Activated CD8-positive, alpha-beta memory T cell treated with anti-CD3 and anti-CD28 coated beads for 1 hour (primary cell): ENCODE measurements around the gene FUT9.
"Not testable (repeated sequence)": the region's sequence is repeated elsewhere in the genome, so short reads cannot be mapped to it uniquely, and the experiment has no call there.

ENCODE experiments used
- DNase-seq, 2 donors: peaks; one replicate each; pipeline ENCODE4 v3.0.0-alpha.2; 2020; ENCODE audit warnings: low read depth in 1 of 2; ENCODE audit errors: extremely low read depth in 1 of 2

Gene FUT9

DNA sequence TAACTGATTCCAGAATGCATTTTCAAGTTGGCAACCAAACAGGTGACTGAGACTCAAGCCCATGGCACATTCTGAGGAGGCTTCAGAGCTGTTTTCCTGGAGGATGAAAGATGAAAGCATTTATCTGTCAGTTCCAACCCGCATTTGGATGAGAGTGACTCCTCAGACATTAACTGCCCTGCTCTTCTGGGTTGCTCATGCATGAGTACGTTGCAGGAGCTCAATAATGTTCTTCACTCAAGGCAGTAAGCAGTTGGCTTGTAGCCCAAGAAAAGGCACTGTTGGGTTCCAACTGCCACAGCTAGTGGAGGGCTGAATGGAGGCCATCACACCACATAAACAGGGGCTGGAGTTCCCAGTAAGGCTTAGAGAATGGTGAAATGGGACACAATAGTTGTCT, 155.3 kb downstream of the FUT9 start:
- no peak for DNase-seq

DNA sequence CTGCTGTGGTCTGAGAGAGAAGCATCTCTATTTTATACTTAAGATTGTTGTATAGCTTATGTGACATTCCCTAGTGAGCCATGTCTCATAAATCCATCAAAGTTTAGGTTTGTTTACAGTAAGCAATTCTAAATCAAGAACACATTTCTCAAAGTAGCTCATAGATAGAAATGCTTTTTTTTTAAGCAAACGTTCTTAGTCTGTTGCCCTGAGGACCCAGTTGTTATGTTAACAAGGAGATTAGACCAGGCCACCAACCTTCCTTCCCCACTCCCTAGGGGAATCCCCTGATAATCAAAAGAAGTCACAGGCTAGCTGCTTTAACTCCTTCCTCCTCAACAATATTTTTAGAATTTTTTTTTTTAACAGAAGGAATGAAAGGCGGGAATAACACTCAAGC, 169.0 kb downstream of the FUT9 start:
- no peak for DNase-seq

DNA sequence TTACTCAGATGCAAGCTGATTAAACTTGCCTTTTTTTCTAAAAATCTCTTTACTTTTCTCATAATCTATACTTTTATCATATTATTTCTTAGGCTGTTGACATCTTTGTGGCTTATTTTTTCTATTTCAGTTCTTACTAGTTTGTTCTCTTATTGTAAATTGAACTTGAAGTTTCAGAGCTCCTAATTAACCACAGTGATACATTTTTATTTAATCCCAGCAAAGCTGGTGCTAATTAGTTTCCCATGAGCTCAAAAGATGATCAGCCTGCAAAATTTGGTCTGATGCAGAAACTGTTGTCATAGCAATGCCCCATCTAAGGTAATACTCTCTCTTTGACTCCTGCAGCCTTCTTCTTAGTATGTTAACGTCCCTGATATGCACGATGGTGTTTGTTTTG, 170.3 kb downstream of the FUT9 start:
- DNase-seq: no peak

DNA sequence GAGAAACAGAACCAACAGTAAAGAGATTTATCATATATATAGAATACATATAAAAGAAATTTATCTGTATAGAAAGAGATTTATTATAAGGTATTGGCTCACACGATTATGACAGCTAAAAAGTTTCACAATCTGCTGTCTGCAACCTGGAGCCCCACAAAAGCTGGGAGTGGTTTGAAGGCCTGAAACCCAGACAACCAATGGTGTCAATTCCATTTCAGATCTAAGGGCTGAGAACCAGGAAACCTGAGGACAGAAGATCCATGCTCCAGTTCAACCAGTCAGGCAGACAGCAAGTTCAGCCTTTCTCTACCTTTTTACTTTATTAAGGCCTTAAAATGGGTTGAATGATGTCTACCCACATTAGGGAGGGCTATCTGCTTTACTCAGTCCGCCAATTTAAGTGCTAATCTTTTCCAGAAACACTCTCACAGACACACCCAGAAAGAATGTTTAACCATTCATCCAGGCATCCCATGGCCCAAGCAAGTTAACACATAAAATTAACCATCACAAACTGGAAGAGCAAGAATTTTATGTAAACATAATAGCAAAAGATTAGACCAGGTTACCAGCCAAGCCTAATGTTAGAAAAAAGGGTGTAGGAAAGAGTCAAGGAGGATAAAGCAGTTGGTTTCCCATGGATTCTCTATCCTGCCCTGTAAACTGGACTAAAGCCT, 170.9 kb downstream of the FUT9 start:
- DNase-seq: no peak

DNA sequence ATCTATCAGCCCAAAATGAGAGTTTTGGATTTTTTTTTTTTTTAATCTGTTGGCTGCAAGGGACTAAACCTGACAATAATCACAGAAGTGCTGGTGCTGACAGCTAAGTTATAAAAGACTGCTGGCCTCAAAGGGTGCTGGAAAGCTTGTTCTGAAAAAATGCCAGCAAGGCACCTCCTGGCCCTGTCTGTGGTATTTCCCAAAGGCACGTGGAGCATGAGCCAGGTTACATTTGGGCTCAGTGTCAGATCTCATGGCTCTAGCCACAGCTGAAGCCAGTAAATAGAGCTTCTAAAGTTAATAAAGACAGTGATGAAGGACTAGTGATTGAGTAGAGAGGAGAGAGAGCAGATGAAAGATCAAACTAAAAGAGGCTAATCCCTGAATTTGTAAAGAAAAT, 178.9 kb downstream of the FUT9 start:
- no peak for DNase-seq

DNA sequence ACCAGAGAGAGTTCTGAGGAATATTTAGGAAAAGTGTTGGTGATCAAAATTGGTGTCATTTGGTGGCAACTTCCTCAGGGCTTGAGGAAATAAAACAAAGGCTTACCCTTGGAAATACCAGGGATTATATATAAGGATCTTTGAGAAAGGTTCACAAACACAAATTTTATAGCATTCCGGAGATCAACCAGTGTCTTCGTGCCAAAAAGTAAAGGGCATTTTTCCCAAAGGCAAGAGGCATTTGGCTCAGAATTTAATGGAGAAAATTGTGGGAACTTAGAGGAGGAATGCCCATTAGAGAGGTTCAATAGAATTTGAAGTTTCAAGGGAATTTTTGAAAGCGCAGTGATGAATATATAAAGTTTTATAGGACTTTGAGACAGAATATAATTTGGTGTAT, 179.5 kb downstream of the FUT9 start:
- no peak for DNase-seq

DNA sequence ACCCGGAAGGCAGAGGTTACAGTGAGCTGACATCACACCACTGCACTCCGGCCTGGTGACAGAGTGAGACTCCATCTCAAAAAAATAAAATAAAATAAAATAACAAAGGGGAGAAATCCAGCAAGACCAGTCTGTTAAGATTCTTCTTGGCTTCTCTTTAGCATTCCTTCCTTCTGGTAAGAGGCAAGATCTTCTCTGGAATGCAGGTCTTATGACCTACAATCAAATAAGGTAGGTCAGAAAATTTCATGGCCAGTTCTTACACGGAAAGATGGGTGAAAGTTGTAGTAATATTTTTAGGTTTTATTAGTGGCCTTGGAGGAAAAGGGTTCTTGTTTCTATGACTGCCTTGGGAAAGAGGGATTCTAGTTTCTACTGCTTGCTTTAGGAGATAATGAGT, 180.9 kb downstream of the FUT9 start:
- no peak for DNase-seq

DNA sequence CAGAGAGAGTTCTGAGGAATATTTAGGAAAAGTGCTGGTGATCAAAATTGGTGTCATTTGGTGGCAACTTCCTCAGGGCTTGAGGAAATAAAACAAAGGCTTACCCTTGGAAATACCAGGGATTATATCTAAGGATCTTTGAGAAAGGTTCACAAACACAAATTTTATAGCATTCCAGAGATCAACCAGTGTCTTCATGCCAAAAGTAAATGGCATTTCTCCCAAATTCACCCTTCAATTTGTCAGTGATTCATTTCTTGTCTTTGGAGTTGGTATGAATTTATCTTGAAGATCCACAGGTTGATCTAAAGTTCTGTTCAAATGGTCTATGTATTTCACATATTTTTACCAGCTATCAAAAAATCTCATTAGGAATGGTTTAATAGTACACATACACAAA, 181.5 kb downstream of the FUT9 start:
- DNase-seq: no peak

DNA sequence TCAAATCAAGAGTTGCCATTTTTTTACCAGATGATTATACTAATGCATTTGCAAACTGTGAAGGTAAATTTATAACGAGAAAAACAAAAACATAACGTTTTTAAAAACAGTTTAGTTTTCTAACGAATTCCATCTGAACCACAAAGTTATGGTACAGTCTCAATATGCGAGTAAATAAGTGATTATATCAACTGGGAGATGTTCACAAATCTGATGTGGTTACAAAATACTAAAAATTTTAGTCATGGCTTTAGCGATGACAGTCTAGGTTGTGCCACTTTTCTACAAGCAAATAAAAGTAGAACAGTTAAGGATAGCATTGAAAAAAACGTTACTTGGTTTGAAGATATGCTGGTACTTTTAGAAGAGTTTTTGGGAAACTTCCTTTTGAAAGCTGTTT, 186.8 kb downstream of the FUT9 start:
- no peak for DNase-seq

DNA sequence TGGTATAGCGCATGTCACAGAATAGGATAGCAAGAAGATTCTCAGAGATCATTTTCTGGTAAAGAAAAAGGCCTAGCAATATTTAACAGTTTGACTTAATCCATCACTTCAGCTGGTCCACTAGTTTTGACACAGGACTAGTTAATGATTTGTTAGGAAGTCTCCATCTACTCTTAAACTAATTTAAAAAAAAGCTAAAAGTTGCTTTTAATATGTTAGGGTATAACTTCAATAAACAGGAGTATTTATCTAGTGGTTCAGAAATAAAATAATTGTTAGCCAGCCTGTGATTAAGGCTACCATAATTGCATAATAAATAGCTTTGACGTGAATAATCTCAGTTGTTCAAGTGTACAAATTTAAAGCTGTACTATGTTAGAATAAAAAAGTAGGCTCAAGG, 195.6 kb downstream of the FUT9 start:
- DNase-seq: no peak

DNA sequence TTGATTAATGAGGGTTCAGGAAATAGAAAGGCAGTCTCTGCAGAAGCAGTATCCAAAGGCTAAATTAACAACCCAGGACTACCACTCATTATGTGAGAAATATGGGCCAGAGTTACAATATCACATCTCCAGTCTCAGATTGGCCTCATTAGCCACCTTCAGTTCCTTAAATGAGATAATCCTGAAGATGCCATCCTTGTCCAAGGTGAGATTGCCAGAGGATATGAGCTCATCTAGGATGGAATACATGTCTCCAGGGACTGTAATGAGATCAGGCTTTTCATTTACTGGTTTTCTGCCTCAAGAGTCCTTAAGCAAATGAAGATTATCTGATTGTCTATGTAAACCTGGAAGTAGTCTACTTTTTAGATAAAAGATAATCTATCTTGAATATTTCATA, 196.3 kb downstream of the FUT9 start:
- no peak for DNase-seq

DNA sequence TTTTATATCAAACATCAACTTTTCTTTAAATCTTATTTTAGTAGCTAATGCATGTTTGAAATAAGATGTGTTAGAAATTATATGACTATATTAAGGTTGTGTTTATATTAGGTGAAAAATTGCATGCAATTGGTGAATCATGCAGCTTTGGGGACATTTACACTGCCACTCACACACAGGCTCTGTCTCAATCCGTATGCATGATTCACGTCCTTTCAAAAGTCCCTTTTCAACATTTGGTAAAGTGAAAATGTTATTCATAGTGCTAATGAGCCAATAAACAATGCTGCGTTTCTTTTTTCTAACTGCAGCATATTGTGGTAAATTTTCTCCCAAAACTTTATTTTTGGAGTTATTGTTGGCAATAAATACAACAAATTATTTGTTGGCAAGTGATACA, 198.0 kb downstream of the FUT9 start:
- DNase-seq: no peak

DNA sequence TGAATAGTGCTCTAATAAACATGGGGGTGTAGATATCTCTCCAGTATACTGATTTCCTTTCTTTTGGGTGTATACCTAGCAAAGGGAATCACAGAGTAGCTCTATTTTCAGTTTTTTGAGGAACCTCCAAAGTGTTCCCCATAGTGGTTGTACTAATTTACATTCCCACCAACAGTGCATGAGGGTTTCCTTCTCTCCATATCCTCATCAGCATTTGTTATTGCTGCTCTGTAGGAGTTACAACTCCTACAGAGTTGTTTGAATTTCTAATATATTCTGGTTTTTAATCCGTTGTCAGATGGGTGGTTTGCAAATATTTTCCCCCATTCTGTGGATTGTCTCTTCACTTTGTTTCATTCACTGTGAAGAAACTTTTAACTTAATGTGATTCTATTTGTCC, 207.9 kb downstream of the FUT9 start:
- no peak for DNase-seq

DNA sequence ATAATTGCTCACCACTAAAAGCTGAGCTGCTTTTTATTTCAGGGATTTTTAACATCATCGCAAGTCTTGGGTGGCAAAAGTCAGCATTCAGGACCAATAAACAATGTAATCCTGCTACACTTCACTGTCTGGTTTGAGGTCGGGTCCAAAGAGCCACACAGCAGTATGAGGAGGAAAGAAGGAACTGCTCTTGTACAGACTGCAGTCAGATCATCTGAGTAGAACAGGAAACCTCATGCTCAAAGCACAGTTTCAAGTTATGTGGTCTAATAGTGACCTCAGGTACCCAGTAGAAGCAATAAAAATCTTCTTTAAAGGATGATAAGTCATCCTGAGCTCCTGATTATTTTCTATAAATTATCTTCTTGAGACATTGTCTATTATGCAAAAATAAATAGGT, 211.4 kb downstream of the FUT9 start:
- DNase-seq: no peak

DNA sequence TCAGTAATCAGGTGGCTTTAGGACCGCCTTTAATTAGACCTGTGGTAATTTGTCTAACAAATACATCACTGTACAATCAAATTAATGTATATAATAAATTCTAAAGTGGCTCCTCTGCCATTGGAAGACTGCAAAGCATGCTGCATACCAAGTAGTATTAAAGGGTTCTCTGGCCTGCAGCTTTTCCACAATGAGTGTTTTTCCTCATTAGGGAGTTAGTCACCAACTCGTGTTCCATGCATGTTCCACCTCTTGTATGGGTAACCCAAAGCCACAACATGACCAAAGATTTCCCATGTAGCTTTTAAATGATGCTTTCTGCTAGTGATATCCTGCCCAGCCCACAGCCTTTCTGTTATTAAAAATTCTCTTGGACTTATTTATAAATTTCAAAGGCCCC, 218.7 kb downstream of the FUT9 start:
- DNase-seq: no peak

DNA sequence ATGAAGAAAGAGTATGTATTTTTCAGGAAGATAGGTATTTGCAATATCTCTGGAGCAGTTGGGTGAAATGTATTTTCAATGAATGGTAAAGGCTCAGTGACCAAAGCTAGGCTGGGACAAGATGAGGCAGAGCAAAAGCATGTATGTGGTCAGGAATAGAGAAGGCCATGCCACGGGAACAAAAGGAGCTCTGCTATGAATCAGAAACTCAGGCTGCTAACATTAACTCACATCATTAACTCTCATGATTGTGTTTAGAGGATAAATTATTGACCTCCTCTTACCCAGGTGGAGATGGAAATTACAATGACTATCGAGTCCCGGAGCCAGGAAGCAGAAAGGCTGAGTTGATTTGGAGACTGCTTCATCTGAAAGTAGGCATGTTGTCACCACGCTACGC, 220.2 kb downstream of the FUT9 start:
- no peak for DNase-seq

DNA sequence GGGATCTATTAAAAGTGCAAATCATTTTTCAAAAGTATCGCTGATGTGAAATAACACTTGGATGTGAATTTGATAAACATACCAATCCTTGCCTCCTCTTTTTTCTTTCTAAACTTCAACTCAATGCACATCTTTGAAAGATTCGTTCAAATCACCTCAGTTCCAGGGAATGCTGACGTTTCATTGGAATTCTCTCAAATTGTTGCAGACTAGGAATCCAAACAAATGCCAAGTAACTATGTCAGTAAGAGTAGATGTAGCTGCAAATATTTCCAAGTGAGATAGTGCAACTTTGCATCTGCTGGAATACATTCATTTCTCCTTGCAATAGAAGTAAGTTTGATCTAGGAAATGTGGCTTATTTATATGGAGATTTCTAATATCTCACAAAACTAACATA, 220.7 kb downstream of the FUT9 start:
- DNase-seq: no peak

DNA sequence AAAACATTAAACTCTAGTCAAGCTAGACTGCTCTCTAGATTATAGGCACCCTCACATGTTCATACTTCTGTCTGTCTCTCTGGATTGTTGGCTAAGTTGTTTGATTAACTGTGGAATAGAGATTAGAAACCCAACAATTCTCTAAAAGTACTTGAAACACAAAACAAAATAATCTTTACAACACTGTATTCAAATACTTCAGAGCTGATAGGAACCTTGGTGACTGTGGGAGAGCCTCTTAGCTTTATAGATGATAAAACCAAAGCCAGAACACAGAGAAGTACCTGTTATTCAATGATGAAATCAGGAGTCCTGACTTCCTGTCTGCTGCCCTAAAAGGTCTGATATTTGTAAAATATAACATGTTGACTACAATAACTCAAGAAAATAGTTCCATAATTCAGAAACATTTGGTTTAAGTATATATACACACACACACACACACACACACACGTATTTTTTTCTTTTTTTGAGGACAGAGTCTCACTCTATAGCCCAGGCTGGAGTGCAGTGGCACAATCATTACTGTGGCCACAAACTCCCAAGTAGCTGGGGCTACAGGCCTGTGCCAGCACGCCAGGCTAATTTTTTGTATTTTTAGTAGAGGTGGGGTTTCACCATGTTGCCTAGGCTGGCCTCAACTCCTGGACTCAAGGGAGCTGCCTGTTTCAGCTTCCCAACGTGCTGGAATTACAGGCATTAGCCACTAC, 222.0 kb downstream of the FUT9 start:
- no peak for DNase-seq

DNA sequence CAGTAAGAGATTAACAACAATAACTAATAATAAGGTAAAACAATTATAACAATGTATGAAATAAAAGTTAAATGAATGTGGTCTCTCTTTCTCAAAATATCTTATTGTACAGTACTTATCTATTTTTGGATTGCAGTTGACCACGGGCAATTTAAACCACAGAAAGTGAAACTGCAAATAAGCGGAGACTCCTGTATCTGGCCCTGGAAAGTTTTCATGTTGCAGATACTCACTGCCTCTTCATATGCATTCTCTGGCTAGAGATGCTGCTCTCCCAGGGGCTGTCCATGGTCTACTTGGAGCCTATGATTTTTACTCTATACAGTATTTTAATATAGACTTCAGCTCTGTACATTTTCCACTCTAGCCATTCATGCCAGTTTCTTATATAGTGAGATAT, 230.8 kb downstream of the FUT9 start:
- no peak for DNase-seq

DNA sequence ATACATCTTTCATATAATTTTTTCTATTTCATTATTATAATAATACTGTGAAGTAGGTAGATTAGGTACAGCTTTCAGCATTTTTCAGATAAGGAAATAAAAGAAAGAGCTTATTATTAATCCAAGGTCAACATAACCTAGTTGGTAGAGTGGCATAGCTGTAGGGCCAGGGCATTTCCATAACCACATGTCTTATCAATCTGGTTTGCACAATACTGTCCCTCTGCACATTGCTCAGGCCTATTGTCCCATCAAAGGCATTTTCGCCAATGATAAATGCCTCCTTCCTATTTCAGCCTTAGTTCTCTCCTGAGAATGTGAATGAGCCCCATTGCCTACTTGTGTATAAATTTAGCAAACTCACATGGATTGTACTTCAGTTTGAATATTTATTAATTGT, 234.0 kb downstream of the FUT9 start:
- no peak for DNase-seq

DNA sequence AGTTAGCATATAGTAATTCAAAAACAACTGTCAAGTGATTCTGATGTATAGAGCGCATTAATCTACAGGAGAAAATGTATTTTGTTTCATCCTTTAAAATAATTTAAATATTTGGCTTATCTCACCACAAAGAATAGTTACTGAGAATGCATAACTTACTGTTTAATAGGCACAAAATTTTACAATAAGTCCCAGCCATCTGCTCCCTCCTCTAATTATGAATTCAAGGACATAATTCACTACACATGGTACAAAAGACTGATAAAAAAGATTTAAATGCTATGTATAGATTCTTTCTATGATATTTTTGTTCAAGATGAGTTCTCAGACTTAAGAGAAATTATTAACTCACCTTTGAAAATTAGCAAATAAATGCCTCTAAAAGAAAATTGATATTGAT, 242.0 kb downstream of the FUT9 start:
- no peak for DNase-seq

DNA sequence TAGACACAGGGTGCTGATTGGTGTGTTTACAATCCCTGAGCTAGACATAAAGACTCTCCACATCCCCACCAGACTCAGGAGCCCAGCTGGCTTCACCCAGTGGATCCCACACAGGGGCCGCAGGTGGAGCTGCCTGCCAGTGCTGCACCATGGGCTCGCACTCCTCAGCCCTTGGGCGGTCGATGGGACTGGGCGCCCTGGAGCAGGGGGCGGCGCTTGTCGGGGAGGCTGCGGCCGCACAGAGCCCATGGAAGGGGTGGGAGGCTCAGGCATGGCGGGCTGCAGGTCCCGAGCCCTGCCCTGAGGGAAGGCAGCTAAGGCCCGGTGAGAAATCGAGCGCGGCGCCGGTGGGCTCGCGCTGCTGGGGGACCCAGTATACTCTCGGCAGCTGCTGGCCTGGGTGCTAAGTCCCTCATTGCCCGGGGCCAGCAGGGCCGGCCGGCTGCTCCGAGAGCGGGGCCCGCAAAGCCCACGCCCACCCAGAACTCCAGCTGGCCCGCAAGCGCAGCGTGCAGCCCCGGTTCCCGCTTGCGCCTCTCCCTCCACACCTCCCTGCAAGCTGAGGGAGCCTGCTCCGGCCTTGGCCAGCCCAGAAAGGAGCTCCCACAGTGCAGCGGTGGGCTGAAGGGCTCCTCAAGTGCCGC, 245.1 kb downstream of the FUT9 start:
- DNase-seq: not testable (repeated sequence)
